Measurements from ENCODE around the gene GAS2. TPM values are rescaled to one million over a fixed set of nuclear protein-coding genes. Genes with fewer than 3 reads are reported as not detected.
A peak's percentile ranks its signal among the peaks of the same experiment; 100 is the strongest.

The GAS2 gene
- polyA plus RNA-seq (2011; rRNA removed) = 1.0 and 1.1 TPM in 2 replicates
- polyA plus RNA-seq (2012; cell fraction: cytosol; rRNA removed) = 1.1 and 1.2 TPM in 2 replicates
- 0.86 and 1.1 TPM in 2 replicates for polyA plus RNA-seq (2012; cell fraction: nucleus; rRNA removed)
- polyA plus RNA-seq (2017; fragmentation: RNase III; extraction: RNeasy Plus Mini Kit Qiagen cat#74134 plus additional on column Dnase treatment) = 0.72 to 0.95 TPM (median 0.84 TPM) in 3 replicates
- polyA minus RNA-seq (2011; rRNA and poly(A)+ RNA removed) = 0.39 and 1.2 TPM in 2 replicates

- DNase-seq (ENCODE audit: low read depth in 1 of 2, low spot score in 1 of 2) = no peak
- TF ChIP-seq ZFP36 (IDR thresholded peaks at IDR 0.05; ENCODE audit: borderline replicate concordance, partially characterized antibody) = no peak
- TF ChIP-seq CBX8 (IDR thresholded peaks at IDR 0.05) = peak; percentile 86
- POLR2A ChIA-PET = no interaction called here
- H3K4me3 ChIP-seq = peak within 1 kb of the TSS; percentile 31; the same call in 1 of the 3 replicates
- FAIRE-seq = no peak
- peaks cover 2% of the 10 kb centered on the region; the same call in 1 of the 3 replicates for H3K4me1 ChIP-seq
- no peak for ATAC-seq
- no peak within 1 kb of the TSS for H3K27ac ChIP-seq
- CTCF ChIA-PET = no interaction called here
- H3K4me2 ChIP-seq = peak within 1 kb of the TSS; percentile 70
- no peaks in the 10 kb centered on the region for H3K9me3 ChIP-seq
- WGBS (ENCODE audit: missing lambda C conversion rate) = 4% methylated on average over 8 of the region's 8 CpGs
These were observed at the start of gene GAS2 for GRCh38 chr11:22666325-22666687. Gene GAS2, plus strand, starts transcription at chr11:22666611. Its CDS starts 8,259 bp downstream, at chr11:22674870.

- WGBS (ENCODE audit: missing lambda C conversion rate) = 7% methylated on average over 5 of the region's 5 CpGs
- no peak for FAIRE-seq
- TF ChIP-seq ZFP36 (IDR thresholded peaks at IDR 0.05; ENCODE audit: borderline replicate concordance, partially characterized antibody) (no peak), KDM1A (IDR thresholded peaks at IDR 0.05; ENCODE audit: low read depth) (no peak), MYC (IDR thresholded peaks at IDR 0.05; ENCODE audit: borderline replicate concordance, low read length) (no peak), FOXS1 (CRISPR knock-in tag; IDR thresholded peaks at IDR 0.05) (no peak), CEBPB (IDR thresholded peaks at IDR 0.05) (no peak), FOSB (CRISPR knock-in tag; IDR thresholded peaks at IDR 0.05) (no peak), RFX5 (IDR thresholded peaks at IDR 0.05) (no peak), HDAC2 (IDR thresholded peaks at IDR 0.05) (no peak), HOXB5 (CRISPR knock-in tag; IDR thresholded peaks at IDR 0.05) (no peak), HOXB13 (CRISPR knock-in tag; IDR thresholded peaks at IDR 0.05; ENCODE audit: low read depth) (no peak), KDM5A (IDR thresholded peaks at IDR 0.05) (no peak), NR3C1 (IDR thresholded peaks at IDR 0.05) (no peak), E2F6 (IDR thresholded peaks at IDR 0.05; ENCODE audit: borderline replicate concordance, low read depth) (no peak)
- ChIA-PET POLR2A (no interaction called here), CTCF (no interaction called here)
- ATAC-seq = no peak; a peak in 1 of 6 replicates
- Histone ChIP-seq H3K27ac (no peak overlapping the region), H3K4me2 (no peak overlapping the region), H3K4me3 (no peak overlapping the region), H3K4me1 (no peaks in the 10 kb centered on the region), H3K9me3 (0 out of 3 replicates have a peak, but pooled peaks cover 7% of the 10 kb centered on the region)
- no peak for DNase-seq (ENCODE audit: low read depth in 1 of 2, low spot score in 1 of 2)
These were observed 48.5 kb upstream of the GAS2 start for GRCh38 chr11:22617868-22618267.

DNA sequence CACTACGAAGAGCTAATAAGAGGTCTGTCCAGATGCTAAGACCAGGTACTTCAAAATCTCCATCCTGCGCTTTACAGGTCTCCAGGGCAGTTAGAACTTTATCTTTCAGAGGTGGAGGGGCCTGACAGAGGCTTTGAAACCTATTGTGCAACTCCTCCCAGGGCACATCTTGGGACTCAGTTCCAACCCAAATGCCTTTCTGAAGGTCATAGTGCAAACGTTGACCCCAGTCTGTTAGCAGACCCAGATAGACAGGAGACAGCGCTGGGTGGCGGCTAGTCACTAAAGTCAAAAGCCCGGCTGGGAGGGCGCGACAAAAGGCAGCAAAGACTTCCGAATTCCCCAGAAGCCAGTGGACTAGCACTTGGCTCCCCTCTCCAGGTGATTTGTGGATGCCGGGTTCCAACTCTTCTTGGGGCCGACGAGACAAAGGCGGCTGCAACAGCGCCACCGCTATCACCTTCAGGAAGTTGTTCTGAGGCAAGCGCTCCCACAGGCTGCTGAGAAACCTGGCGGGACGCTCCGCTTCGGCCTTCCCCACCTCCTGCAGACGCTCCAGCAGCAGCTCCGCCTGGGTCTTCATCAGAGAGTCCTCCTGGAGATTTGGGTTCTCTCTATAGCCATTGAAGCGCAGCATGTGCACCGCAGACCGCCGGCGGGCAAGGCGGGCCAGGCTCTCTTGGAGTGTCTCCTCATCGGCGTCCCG is 41.5 kb upstream of the GAS2 start:
- FAIRE-seq (no peak), DNase-seq (ENCODE audit: low read depth in 1 of 2, low spot score in 1 of 2) (peak; percentile 34 to 82), ATAC-seq (peak; percentile 87 to 90)
- WGBS (ENCODE audit: missing lambda C conversion rate) = 16% methylated on average over 16 of the region's 31 CpGs
- H3K27ac ChIP-seq = peak overlapping the region; percentile 91 to 94
- peak overlapping the region; percentile 79 for H3K4me2 ChIP-seq
- peaks cover 7% of the 10 kb centered on the region; the same call in 1 of the 3 replicates for H3K4me1 ChIP-seq
- no peaks in the 10 kb centered on the region for H3K9me3 ChIP-seq
- H3K4me3 ChIP-seq = peak overlapping the region; percentile 75
- POLR2A ChIA-PET = interaction anchor here (0.7 to 1.1 kb wide), 2 partner anchors 9 to 163 kb away, joined by 3 read pairs; no protein-coding TSS in a partner anchor
- CTCF ChIA-PET = interaction anchor here (0.8 to 2.2 kb wide), 4 partner anchors 9 to 34 kb away, joined by 3 to 7 read pairs (median 4); no protein-coding TSS in a partner anchor
- TF ChIP-seq FOSB (CRISPR knock-in tag; IDR thresholded peaks at IDR 0.05) (no peak), EHMT2 (IDR thresholded peaks at IDR 0.05; ENCODE audit: low read depth) (no peak), CEBPB (IDR thresholded peaks at IDR 0.05) (no peak), HMGXB4 (CRISPR knock-in tag; IDR thresholded peaks at IDR 0.05; ENCODE audit: borderline replicate concordance) (no peak), CHD2 (IDR thresholded peaks at IDR 0.05; ENCODE audit: low read length, partially characterized antibody) (no peak), ESRRA (IDR thresholded peaks at IDR 0.05; ENCODE audit: borderline replicate concordance, low read length) (0 out of 2 replicates have a peak, but pooled peaks have one; percentile 6), RAD21 (conservative IDR thresholded peaks at IDR 0.05 in 1 of 2, IDR thresholded peaks at IDR 0.05 in 1 of 2) (0 out of 5 replicates have a peak, but pooled peaks have one; percentile 11 to 14), ZFP36 (IDR thresholded peaks at IDR 0.05; ENCODE audit: borderline replicate concordance, partially characterized antibody) (no peak), ATOH8 (CRISPR knock-in tag; IDR thresholded peaks at IDR 0.05; ENCODE audit: low read depth) (no peak)
- TF ChIP-seq, protein P1, sequence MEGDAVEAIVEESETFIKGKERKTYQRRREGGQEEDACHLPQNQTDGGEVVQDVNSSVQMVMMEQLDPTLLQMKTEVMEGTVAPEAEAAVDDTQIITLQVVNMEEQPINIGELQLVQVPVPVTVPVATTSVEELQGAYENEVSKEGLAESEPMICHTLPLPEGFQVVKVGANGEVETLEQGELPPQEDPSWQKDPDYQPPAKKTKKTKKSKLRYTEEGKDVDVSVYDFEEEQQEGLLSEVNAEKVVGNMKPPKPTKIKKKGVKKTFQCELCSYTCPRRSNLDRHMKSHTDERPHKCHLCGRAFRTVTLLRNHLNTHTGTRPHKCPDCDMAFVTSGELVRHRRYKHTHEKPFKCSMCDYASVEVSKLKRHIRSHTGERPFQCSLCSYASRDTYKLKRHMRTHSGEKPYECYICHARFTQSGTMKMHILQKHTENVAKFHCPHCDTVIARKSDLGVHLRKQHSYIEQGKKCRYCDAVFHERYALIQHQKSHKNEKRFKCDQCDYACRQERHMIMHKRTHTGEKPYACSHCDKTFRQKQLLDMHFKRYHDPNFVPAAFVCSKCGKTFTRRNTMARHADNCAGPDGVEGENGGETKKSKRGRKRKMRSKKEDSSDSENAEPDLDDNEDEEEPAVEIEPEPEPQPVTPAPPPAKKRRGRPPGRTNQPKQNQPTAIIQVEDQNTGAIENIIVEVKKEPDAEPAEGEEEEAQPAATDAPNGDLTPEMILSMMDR (IDR thresholded peaks at IDR 0.05) = peak; percentile 50
- TF ChIP-seq, protein P2, sequence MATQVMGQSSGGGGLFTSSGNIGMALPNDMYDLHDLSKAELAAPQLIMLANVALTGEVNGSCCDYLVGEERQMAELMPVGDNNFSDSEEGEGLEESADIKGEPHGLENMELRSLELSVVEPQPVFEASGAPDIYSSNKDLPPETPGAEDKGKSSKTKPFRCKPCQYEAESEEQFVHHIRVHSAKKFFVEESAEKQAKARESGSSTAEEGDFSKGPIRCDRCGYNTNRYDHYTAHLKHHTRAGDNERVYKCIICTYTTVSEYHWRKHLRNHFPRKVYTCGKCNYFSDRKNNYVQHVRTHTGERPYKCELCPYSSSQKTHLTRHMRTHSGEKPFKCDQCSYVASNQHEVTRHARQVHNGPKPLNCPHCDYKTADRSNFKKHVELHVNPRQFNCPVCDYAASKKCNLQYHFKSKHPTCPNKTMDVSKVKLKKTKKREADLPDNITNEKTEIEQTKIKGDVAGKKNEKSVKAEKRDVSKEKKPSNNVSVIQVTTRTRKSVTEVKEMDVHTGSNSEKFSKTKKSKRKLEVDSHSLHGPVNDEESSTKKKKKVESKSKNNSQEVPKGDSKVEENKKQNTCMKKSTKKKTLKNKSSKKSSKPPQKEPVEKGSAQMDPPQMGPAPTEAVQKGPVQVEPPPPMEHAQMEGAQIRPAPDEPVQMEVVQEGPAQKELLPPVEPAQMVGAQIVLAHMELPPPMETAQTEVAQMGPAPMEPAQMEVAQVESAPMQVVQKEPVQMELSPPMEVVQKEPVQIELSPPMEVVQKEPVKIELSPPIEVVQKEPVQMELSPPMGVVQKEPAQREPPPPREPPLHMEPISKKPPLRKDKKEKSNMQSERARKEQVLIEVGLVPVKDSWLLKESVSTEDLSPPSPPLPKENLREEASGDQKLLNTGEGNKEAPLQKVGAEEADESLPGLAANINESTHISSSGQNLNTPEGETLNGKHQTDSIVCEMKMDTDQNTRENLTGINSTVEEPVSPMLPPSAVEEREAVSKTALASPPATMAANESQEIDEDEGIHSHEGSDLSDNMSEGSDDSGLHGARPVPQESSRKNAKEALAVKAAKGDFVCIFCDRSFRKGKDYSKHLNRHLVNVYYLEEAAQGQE (IDR thresholded peaks at IDR 0.05) = no peak

Data from A549 (cell line).